Activated T-helper 2 cell treated with anti-CD3 and anti-CD28 coated beads, Interferon-gamma antibody, Interleukin-2, Interleukin-4, amounts not matched to agents 10 μg/mL and 5 μg/mL and 100 μg/mL, durations not matched to agents 14 hours and 24 hours and 36 hours (primary cell): ENCODE results near the gene SLFN12L. TPM values are rescaled to one million over a fixed set of nuclear protein-coding genes. Genes with fewer than 3 reads are reported as not detected.
"Not testable (repeated sequence)": the region's sequence is repeated elsewhere in the genome, so short reads cannot be mapped to it uniquely, and the experiment has no call there.

Experiments
- DNase-seq: peaks from one replicate; pipeline ENCODE4 v3.0.0; 2021; ENCODE audit warnings: low spot score
- H3K27ac Mint-ChIP-seq: one replicate; pipeline ENCODE4 v1.8.0; 2021; ENCODE audit warnings: mixed read lengths
- H3K27me3 Mint-ChIP-seq: one replicate; pipeline ENCODE4 v1.8.0; 2021; ENCODE audit warnings: low read depth, mixed read lengths
- H3K36me3 Mint-ChIP-seq: one replicate; pipeline ENCODE4 v1.8.0; 2021; ENCODE audit warnings: low read depth, mixed read lengths
- H3K4me1 Mint-ChIP-seq: one replicate; pipeline ENCODE4 v1.8.0; 2021; ENCODE audit warnings: low read depth, mixed read lengths
- H3K4me3 Mint-ChIP-seq: one replicate; pipeline ENCODE4 v1.8.0; 2021; ENCODE audit warnings: low read depth, mild to moderate bottlenecking, moderate library complexity, mixed read lengths
- H3K9me3 Mint-ChIP-seq: one replicate; pipeline ENCODE4 v1.8.0; 2021; ENCODE audit warnings: mixed read lengths
- intact Hi-C: fragments of 100-400 bp; cut with micrococcal nuclease; formaldehyde crosslinking; loops from one replicate; pipeline ENCODE4 v1.15.1; 2023
- total RNA-seq: library from RNA; stranded (reverse); gene quantifications from 2 replicates; pipeline ENCODE4 v1.2.3, GENCODE V29; 2022

SLFN12L gene
- total RNA-seq: 37.8 and 41.9 TPM in 2 replicates

DNA sequence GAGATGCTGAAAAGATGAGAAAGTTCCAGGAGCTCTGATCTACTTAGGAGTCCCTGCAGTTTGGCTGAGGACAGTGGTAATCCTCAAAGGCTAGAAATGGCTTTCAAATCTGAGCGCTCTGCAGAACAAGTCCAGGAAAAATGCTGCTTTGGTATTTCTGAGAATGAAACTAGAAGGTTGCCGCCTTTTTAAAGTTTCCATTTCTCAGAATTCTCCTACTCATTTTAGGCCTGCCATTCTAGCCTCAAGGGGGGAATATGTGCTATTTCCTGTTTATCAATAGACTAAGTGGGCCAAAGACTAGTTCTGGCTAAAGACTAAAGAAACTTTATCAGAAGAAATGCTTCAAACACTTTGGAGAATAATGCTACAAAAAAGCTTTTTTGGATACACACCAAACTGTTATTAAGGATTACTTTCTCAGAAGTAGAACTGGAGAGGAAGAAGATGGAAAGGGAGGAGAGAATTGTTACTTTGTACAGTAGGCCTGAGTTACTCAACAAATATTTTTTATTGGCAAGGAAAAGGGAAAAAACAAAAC is at the start of gene SLFN12L:
Gene SLFN12L (minus strand): TSS at position 78 of the 541 bp plus-strand sequence. CDS start 15,314 bp downstream, outside the sequence.
- Mint-ChIP-seq H3K36me3 (peaks cover 25% of the 10 kb centered on the region), H3K27me3 (no peaks in the 10 kb centered on the region), H3K27ac (peak within 1 kb of the TSS; percentile 99), H3K4me3 (peak within 1 kb of the TSS; percentile 88), H3K4me1 (peaks cover 48% of the 10 kb centered on the region), H3K9me3 (no peaks in the 10 kb centered on the region)
- intact Hi-C loops: loop anchor here (1.0 to 5.0 kb wide), 8 partner anchors 51 to 490 kb away; partner anchors contain the start of genes SLFN11, SLFN12 and SLFN13
- DNase-seq: peak; percentile 53

DNA sequence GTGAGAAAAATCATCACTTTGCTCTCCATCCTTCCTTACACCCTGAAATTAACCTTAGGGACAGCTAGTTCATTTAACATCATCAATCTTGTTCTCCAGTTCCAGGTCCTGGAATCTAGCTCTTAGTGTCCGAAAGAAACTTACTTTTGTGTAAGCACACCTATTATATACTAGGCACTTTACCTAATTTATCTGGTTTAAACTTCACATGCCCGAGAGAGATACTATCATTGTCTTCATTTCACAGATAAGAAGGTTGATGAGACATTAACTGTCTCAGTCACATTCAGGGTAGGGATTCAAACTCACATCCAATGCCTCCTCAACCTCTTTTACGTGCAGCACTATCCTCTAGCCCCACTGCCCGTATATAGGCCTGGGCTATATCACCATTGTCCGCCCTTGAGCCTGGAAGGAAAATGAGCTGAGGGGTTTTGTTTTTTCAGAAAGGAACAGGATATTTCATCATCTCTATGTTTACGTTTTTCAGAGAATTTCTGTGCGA is 49.1 kb upstream of the SLFN12L start:
- intact Hi-C loops: loop anchor here (1.0 to 10.0 kb wide), 7 partner anchors 8 to 344 kb away; partner anchors contain the start of genes PEX12, SLFN13, SLFN5 and TAF15

DNA sequence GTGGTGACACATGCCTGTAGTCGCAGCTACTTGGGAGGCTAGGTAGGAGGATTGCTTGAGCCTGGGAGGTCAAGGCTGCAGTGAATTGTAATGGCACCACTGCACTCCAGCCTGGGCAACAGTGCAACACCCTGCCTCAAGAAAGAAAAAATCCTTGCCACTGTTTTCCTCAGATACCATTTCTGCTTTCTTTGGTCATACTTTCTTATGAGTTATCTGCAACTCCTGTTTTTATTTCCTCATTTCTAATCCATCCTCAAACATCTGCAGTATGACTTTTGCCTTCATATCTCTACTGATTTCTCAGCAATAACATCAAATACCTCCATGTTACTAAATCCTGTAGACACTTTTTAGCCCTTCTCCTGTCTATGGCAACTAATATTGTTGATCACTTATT is 46.6 kb upstream of the SLFN12L start:
- Mint-ChIP-seq H3K27me3 (peaks cover 9% of the 10 kb centered on the region), H3K4me3 (no peak overlapping the region), H3K9me3 (no peaks in the 10 kb centered on the region), H3K36me3 (peaks cover 4% of the 10 kb centered on the region), H3K27ac (no peak overlapping the region), H3K4me1 (peaks cover 21% of the 10 kb centered on the region)
- intact Hi-C loops: loop anchor here (10.0 kb wide), 2 partner anchors 139 to 269 kb away; partner anchors contain the start of gene SLFN13
- no peak for DNase-seq

More for the DNA sequence above, 49.1 kb upstream of the SLFN12L start:
- Mint-ChIP-seq H3K4me3 (peak overlapping the region; percentile 94), H3K27ac (peak overlapping the region; percentile 96), H3K9me3 (no peaks in the 10 kb centered on the region), H3K27me3 (peaks cover 9% of the 10 kb centered on the region), H3K4me1 (peaks cover 30% of the 10 kb centered on the region), H3K36me3 (peaks cover 10% of the 10 kb centered on the region)
- DNase-seq: no peak

DNA sequence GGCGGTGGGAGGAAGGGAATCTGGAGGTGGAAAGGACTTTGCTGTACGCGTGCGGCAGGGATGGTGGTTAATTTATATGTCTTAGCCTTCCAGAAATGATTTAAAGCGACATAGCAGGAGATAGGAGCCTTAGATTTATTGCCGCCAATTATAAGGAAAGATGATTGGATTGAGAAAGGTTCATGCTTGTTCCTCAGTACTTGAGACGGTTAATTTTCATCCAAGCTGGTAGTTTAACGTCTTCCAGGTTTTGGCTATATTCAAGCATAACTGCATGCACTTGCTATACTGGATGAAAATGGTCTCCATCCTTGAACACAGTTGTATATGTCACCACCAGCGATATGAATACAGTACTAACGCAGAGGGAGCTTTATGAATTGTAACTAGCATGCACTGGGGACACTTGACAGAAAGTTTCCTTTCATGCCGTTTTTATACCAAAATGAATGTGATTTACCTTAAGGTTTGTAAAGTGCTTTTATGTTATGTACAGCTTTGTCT is 41.5 kb upstream of the SLFN12L start:
- peak overlapping the region; percentile 89 for H3K4me3 Mint-ChIP-seq
- intact Hi-C loops: loop anchor here (1.0 to 2.0 kb wide), 3 partner anchors 8 to 38 kb away; partner anchors contain the start of gene AP2B1
- peaks cover 18% of the 10 kb centered on the region for H3K36me3 Mint-ChIP-seq
- peak overlapping the region; percentile 91 for H3K27ac Mint-ChIP-seq
- H3K9me3 Mint-ChIP-seq: no peaks in the 10 kb centered on the region
- peaks cover 2% of the 10 kb centered on the region for H3K27me3 Mint-ChIP-seq
- H3K4me1 Mint-ChIP-seq: peaks cover 25% of the 10 kb centered on the region
- DNase-seq: no peak

DNA sequence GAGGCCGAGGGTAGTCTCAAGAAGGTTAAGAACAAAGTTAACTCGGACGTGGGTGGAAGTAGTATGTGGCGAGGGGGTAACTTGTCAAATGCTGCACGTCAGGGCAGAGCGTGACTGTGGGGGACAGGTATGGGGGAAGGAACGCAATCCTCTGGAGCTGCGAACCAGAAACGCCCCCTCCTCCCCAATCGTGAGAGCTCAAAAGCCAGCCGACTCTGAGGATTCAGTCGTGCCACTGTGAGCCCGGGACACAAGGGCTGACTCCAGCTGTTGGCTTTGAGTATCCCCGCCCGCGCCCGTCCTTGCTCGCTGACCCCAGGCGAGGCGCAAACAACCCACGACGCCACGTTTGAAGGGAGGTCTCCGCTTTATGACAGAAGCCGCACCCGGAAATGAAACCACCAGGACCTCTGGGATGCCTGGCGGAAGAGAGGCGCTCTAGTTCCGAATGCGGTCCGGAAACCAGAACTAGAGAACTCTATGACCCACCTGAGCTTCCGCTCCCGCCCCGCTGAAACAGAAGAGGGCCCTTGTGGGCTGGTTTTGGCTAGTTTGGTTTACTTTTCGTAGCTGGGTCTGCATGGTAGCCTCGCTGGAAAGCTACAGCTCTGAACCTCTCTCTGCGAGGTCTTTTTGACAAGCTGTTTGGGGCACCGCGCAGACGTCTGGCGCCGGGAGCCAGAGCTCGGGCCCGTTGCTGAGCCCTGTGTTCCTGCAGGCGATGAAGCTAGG is 40.9 kb upstream of the SLFN12L start, which contains the start of gene PEX12:
Gene PEX12 (minus strand): TSS at position 375 of the 732 bp plus-strand sequence. CDS start 550 bp downstream, outside the sequence.
- H3K4me3 Mint-ChIP-seq: peak within 1 kb of the TSS; percentile 89
- H3K4me1 Mint-ChIP-seq: peaks cover 25% of the 10 kb centered on the region
- H3K27me3 Mint-ChIP-seq: peaks cover 2% of the 10 kb centered on the region
- H3K36me3 Mint-ChIP-seq: peaks cover 18% of the 10 kb centered on the region
- intact Hi-C loops: loop anchor here (1.0 to 2.0 kb wide), 3 partner anchors 9 to 38 kb away; partner anchors contain the start of gene AP2B1
- peak; percentile 83 for DNase-seq
- no peaks in the 10 kb centered on the region for H3K9me3 Mint-ChIP-seq
- H3K27ac Mint-ChIP-seq: peak within 1 kb of the TSS; percentile 91

- H3K4me1 Mint-ChIP-seq: peaks cover 25% of the 10 kb centered on the region
- peak overlapping the region; percentile 89 for H3K4me3 Mint-ChIP-seq
- H3K27me3 Mint-ChIP-seq: peaks cover 2% of the 10 kb centered on the region
- peaks cover 18% of the 10 kb centered on the region for H3K36me3 Mint-ChIP-seq
- peak overlapping the region; percentile 91 for H3K27ac Mint-ChIP-seq
- intact Hi-C loops: loop anchor here (1.0 to 2.0 kb wide), 3 partner anchors 9 to 37 kb away; partner anchors contain the start of gene AP2B1
- no peaks in the 10 kb centered on the region for H3K9me3 Mint-ChIP-seq
- DNase-seq: no peak
Observed at GRCh38 chr17:35577830-35578196, 40.3 kb upstream of the SLFN12L start.

DNA sequence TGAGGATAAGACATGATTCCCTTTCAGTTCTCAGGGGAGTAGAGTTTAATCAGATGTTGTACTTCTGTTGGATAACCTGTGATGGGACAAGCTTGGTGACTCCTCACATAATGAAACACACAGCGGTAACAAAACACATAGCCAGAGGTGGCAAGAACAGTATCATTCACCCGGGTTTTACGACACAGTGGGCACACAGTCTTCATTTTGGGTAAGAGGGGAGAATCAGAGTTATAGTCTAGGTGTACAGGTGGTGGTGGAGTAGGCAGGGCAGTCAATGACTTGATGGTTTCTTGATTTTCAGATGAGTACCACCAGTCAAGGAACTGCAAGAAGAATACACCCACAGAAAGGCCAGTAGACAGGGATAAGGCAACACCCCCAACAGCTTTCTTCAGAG is 38.3 kb upstream of the SLFN12L start:
- no peak overlapping the region for H3K4me3 Mint-ChIP-seq
- intact Hi-C loops: no loop called here
- peaks cover 18% of the 10 kb centered on the region for H3K36me3 Mint-ChIP-seq
- H3K27me3 Mint-ChIP-seq: no peaks in the 10 kb centered on the region
- no peaks in the 10 kb centered on the region for H3K9me3 Mint-ChIP-seq
- DNase-seq: no peak
- H3K4me1 Mint-ChIP-seq: peaks cover 25% of the 10 kb centered on the region
- H3K27ac Mint-ChIP-seq: no peak overlapping the region

- Mint-ChIP-seq H3K27ac (peak overlapping the region; percentile 46), H3K36me3 (peaks cover 13% of the 10 kb centered on the region), H3K27me3 (peaks cover 10% of the 10 kb centered on the region), H3K4me1 (peaks cover 18% of the 10 kb centered on the region), H3K4me3 (peak overlapping the region; percentile 70), H3K9me3 (no peaks in the 10 kb centered on the region)
- DNase-seq: no peak
- intact Hi-C loops: no loop called here
Observed at GRCh38 chr17:35569405-35569804, 31.9 kb upstream of the SLFN12L start.

DNA sequence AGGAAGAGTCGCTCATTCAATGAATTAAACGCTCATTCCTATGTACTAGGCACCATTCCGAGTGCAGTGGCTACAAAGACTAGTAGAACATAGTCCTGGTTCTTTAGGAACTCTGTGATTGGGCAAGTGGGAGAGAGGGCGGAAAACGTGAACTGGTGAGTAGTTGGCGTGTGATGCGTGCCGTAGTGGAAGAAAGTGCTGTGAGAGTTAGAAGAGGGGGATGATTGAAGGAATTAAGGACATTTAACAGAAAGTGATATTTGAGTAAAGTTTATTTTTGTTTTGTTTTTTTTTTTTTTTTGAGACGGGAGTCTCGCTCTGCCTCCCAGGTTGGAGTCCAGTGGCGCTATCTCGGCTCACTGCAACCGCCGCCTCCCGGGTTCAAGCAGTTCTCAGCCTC is 31.1 kb upstream of the SLFN12L start:
- Mint-ChIP-seq H3K4me1 (peaks cover 18% of the 10 kb centered on the region), H3K27ac (peak overlapping the region; percentile 80), H3K4me3 (peak overlapping the region; percentile 87), H3K9me3 (no peaks in the 10 kb centered on the region), H3K27me3 (peaks cover 17% of the 10 kb centered on the region), H3K36me3 (peaks cover 11% of the 10 kb centered on the region)
- no peak for DNase-seq
- intact Hi-C loops: loop anchor here (1.0 kb wide), 2 partner anchors 10 to 29 kb away; partner anchors contain the start of gene PEX12

DNA sequence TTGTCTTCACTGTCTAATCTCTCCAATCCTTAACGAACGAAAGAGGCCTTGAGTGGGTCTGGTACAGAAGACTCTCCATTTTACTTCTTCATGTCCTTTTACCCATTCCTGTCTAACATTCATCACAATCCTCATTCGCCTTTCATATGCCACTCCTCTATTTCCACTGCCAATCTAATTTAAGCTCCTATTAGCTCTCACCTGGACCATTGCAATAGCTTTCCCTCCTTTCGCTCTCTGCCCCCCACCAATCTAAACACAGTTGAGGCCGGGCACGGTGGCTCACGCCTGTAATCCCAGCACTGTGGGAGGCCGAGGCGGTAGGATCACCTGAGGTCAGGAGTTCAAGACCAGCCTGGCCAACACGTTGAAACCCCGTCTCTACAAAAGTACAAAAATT is 29.5 kb upstream of the SLFN12L start:
- DNase-seq: no peak
- Mint-ChIP-seq H3K36me3 (peaks cover 11% of the 10 kb centered on the region), H3K27me3 (peaks cover 19% of the 10 kb centered on the region), H3K4me1 (peaks cover 18% of the 10 kb centered on the region), H3K27ac (no peak overlapping the region), H3K4me3 (peak overlapping the region; percentile 87), H3K9me3 (no peaks in the 10 kb centered on the region)
- intact Hi-C loops: loop anchor here (1.0 kb wide), 1 partner anchor 20 kb away; the partner anchor contains the start of gene AP2B1

DNA sequence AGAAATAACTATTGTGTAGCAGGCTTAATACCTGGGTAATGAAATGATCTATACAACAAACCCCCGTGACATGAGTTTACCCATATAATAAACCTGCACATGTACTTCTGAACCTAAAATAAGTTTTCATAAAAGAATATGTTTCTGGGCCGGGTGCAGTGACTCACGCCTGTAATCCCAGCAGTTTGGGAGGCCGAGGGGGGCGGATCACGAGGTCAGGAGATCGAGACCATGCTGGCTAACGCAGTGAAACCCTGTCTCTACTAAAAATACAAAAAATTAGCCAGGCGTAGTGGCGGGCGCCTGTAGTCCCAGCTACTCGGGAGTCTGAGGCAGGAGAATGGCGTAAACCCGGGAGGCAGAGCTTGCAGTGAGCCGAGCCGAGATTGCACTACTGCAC is 25.7 kb upstream of the SLFN12L start:
- intact Hi-C loops, H3K36me3 Mint-ChIP-seq, DNase-seq, H3K4me1 Mint-ChIP-seq, H3K4me3 Mint-ChIP-seq, H3K27ac Mint-ChIP-seq, H3K9me3 Mint-ChIP-seq: not testable (repeated sequence)
- H3K27me3 Mint-ChIP-seq: peaks cover 33% of the 10 kb centered on the region

GRCh38 chr17:35560703-35561102 is 23.2 kb upstream of the SLFN12L start, which contains the start of gene SLFN14:
SLFN14 (minus strand) TSS chr17:35560819; CDS start chr17:35558062, 2,757 bp downstream.
- DNase-seq: no peak
- Mint-ChIP-seq H3K27ac (no peak within 1 kb of the TSS), H3K4me3 (no peak within 1 kb of the TSS)

More at GRCh38 chr17:35560703-35561102, 23.2 kb upstream of the SLFN12L start, which contains the start of gene SLFN14:
- peaks cover 38% of the 10 kb centered on the region for H3K27me3 Mint-ChIP-seq
- H3K9me3 Mint-ChIP-seq: no peaks in the 10 kb centered on the region
- H3K36me3 Mint-ChIP-seq: no peaks in the 10 kb centered on the region
- intact Hi-C loops: no loop called here
- peaks cover 5% of the 10 kb centered on the region for H3K4me1 Mint-ChIP-seq
